GM12873 (cell line): ENCODE data around the gene AP1AR.
A peak's percentile ranks its signal among the peaks of the same experiment; 100 is the strongest.

ENCODE experiments used
- CTCF ChIP-seq: IDR thresholded peaks from 2 replicates; pipeline ENCODE4 v1.5.1; 2012; ENCODE audit warnings: low read depth, mild to moderate bottlenecking, moderate library complexity, low read length, control low read depth; ENCODE audit not compliant: insufficient read depth; ENCODE audit errors: missing control alignments

Gene AP1AR

DNA sequence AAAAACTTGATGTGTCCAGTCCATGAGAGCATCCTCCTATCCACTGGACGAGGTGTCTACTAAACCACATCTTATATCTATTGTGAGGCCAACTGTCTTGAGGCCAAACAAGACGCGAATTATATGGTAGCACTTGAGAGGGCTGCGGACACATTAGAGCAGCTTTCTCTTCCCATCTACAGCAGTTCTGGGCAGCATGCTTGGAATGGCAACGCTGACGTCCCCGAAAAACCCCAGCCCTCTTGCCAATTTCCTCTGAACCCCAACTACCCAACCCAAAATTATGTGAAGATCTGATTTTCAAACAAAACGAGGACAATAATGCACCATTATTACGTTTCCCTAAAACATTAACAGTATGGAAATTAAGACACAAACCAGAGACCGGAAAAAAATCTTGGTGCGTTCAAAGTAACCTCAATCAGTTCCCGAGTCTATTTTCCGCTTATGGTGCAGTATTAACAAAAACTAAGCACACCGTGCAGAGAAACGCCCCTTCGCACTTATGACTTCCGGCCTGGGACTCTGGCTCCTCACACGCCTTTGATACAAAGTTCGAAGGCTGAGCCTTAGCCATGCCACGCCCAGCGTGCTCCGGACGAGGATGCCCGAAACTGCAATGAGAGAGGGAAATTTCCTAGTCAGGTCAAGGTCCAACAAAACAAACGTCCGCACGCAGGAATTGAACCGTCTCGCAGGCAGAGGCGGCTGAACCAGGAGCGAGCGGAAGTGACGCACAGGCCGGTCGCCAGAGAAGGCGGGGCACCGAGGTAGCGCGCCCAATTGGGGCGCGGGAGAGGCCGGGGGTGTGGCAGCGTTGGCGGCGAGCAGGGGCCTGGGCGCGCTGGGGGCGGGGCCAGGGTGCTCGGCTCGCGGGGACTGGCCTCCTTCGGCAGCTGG, 458 bp upstream of the AP1AR start:
- no peak for TF ChIP-seq CTCF

DNA sequence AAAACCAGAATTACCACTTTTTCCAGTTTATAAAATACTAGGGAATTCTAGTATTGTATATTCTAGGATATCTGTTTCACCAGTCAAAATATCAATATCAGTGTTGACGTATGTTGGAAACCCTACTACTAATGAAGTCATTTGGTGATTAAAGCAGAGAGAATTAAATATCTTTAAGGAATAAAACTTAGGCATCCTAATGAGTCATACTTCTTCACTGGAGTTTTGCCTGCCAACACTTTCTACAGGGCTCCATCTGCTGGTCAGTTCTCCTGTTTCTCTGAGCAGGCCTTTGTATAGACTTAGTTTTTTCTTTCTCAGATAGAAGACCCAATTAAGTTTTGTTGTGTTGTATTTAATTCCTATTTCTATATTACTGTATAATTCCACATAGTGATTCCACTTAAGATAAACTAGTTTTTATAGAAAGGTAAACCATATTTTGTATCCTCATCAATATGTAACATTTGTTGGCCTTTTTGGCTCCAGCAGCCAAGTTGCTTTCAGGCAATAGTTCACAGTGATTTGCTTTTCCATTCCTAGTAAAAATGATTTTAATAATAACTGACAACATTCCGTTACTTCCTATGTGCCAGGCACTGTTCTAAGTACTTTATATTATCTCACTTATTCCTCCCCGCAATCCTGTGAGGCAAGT, 3.5 kb downstream of the AP1AR start:
- peak; percentile 69 for TF ChIP-seq CTCF

- TF ChIP-seq CTCF: no peak
Observed at GRCh38 chr4:112236040-112236439, 4.5 kb downstream of the AP1AR start.

GRCh38 chr4:112238833-112239232, 7.2 kb downstream of the AP1AR start:
- no peak for TF ChIP-seq CTCF

- TF ChIP-seq CTCF: peak; percentile 22
Observed at GRCh38 chr4:112245383-112245782, 13.8 kb downstream of the AP1AR start.

GRCh38 chr4:112247021-112247420, 15.4 kb downstream of the AP1AR start:
- TF ChIP-seq CTCF: no peak

GRCh38 chr4:112251019-112251643, 19.5 kb downstream of the AP1AR start:
- no peak for TF ChIP-seq CTCF
